Endothelial cell of umbilical vein (primary cell): ENCODE data around the gene NFIA. TPM values are rescaled to one million over a fixed set of nuclear protein-coding genes. Genes with fewer than 3 reads are reported as not detected.

Experiments
- BruUV-seq: library from RNA; stranded (reverse); fragments of 400-500 nt; replicated peaks from 2 replicates; lab custom pipeline; 2021; lab: Mats Ljungman, UMichigan
- CTCF ChIA-PET: fragments of 300-600, 350-600 bp; sonication (Branson Sonifier 250); formaldehyde crosslinking; loops from one replicate; lab custom pipeline; 2021; ENCODE audit warnings: antibody characterized with exemption, inconsistent platforms; lab: Charles Lee
- POLR2A ChIA-PET: fragments of 300-600, 350-600 bp; sonication (Branson Sonifier 250); formaldehyde crosslinking; loops from one replicate; lab custom pipeline; 2021; ENCODE audit warnings: antibody characterized with exemption, inconsistent platforms; lab: Charles Lee
- DNase-seq: peaks from one replicate; pipeline ENCODE4 v3.0.0-alpha.2; 2011; ENCODE audit warnings: low read depth, low spot score
- FAIRE-seq: peaks from 2 replicates; lab custom pipeline; 2011; peaks lifted over from hg19 to GRCh38; lab: Jason Lieb, UNC
- H2AFZ ChIP-seq: 2 replicates; pipeline ENCODE4 v1.6.0; 2012; ENCODE audit warnings: low read depth, low read length, control low read depth, inconsistent platforms
- H3K27ac ChIP-seq: 2 replicates; pipeline ENCODE4 v1.5.1; 2011; ENCODE audit warnings: low read depth, mild to moderate bottlenecking, control low read depth, low read length, moderate library complexity; ENCODE audit not compliant: insufficient read depth
- H3K27me3 ChIP-seq, 2 experiments: 2 replicates each; pipeline versions ENCODE4 v1.6.0 to v1.6.1; 2011; ENCODE audit warnings: low read length in 2 of 2, mixed read lengths in 1 of 2; ENCODE audit not compliant: control insufficient read depth in 2 of 2, insufficient read depth in 2 of 2
- H3K36me3 ChIP-seq, 2 experiments: 2 replicates in 1 of 2; 3 replicates in 1 of 2; pipeline ENCODE4 v1.5.1; 2011; ENCODE audit warnings: low read length in 2 of 2, mild to moderate bottlenecking in 1 of 2, moderate library complexity in 1 of 2; ENCODE audit not compliant: control insufficient read depth in 2 of 2, insufficient read depth in 2 of 2; ENCODE audit errors: extremely low read depth in 1 of 2
- H3K4me1 ChIP-seq: 3 replicates; pipeline ENCODE4 v1.5.1; 2011; ENCODE audit warnings: mild to moderate bottlenecking, low read length; ENCODE audit not compliant: control insufficient read depth, insufficient read depth; ENCODE audit errors: extremely low read depth
- H3K4me2 ChIP-seq: 2 replicates; pipeline ENCODE4 v1.6.1; 2011; ENCODE audit warnings: low read length, control low read depth, mixed read lengths; ENCODE audit not compliant: insufficient read depth
- H3K4me3 ChIP-seq, 3 experiments: fragments of 200-600 bp in 1 of 3; sonication (generic), shearing (Covaris generic) in 1 of 3; replicated peaks in 1 of 3; 2 replicates each; pipeline ENCODE4 v1.5.1; 2011 to 2016; ENCODE audit warnings: control low read depth in 3 of 3, low read length in 3 of 3, mild to moderate bottlenecking in 2 of 3, inconsistent platforms in 1 of 3, low read depth in 1 of 3, moderate library complexity in 1 of 3; ENCODE audit not compliant: insufficient read depth in 1 of 3
- H3K79me2 ChIP-seq: 2 replicates; pipeline ENCODE4 v1.6.0; 2012; ENCODE audit warnings: low read length, inconsistent platforms; ENCODE audit not compliant: control insufficient read depth, insufficient read depth
- H3K9ac ChIP-seq: replicated peaks from 2 replicates; pipeline ENCODE3; 2011; ENCODE audit warnings: low read length, control low read depth; ENCODE audit not compliant: insufficient read depth; ENCODE audit errors: extremely low read depth
- H3K9me1 ChIP-seq: replicated peaks from 3 replicates; pipeline ENCODE4 v1.6.0; 2011; ENCODE audit warnings: mild to moderate bottlenecking, low read length; ENCODE audit not compliant: control insufficient read depth, insufficient read depth; ENCODE audit errors: extremely low read depth
- H3K9me3 ChIP-seq: replicated peaks from 2 replicates; pipeline ENCODE4 v1.5.1; 2012; ENCODE audit warnings: low read length, inconsistent platforms; ENCODE audit not compliant: control insufficient read depth, insufficient read depth
- H4K20me1 ChIP-seq: replicated peaks from 2 replicates; pipeline ENCODE3; 2011; ENCODE audit warnings: mild to moderate bottlenecking, low read length; ENCODE audit not compliant: control insufficient read depth, insufficient read depth; ENCODE audit errors: extremely low read depth
- CTCF ChIP-seq, 2 donors: IDR thresholded peaks; 1 replicate in 1 of 2; 2 replicates in 1 of 2; pipeline ENCODE4 v1.5.1; 2011; ENCODE audit warnings: low read length in 2 of 2, mild to moderate bottlenecking in 2 of 2, moderate library complexity in 2 of 2, control low read depth in 1 of 2, inconsistent platforms in 1 of 2, low read depth in 1 of 2; ENCODE audit not compliant: insufficient read depth in 1 of 2; ENCODE audit errors: extremely low read depth in 1 of 2
- EZH2 ChIP-seq: IDR thresholded peaks from 2 replicates; pipeline ENCODE4 v1.6.1; 2012; ENCODE audit warnings: borderline replicate concordance, low read depth, mild to moderate bottlenecking, moderate library complexity, low read length, inconsistent platforms; ENCODE audit not compliant: severe bottlenecking
- FOS ChIP-seq: IDR thresholded peaks from 2 replicates; pipeline ENCODE4 v1.6.1; 2011; ENCODE audit warnings: mild to moderate bottlenecking, low read length, moderate library complexity, borderline replicate concordance; ENCODE audit not compliant: insufficient read depth
- GATA2 ChIP-seq: IDR thresholded peaks from 2 replicates; pipeline ENCODE4 v1.7.0; 2011; ENCODE audit warnings: low read depth, mild to moderate bottlenecking, moderate library complexity, mixed read lengths, low read length; ENCODE audit not compliant: insufficient read length, insufficient read depth
- JUN ChIP-seq: IDR thresholded peaks from 2 replicates; pipeline ENCODE4 v1.6.1; 2011; ENCODE audit warnings: borderline replicate concordance, low read depth; ENCODE audit not compliant: insufficient read length, insufficient read depth
- MAX ChIP-seq: IDR thresholded peaks from 2 replicates; pipeline ENCODE4 v1.6.1; 2011; ENCODE audit not compliant: insufficient read depth, insufficient read length
- MYC ChIP-seq: IDR thresholded peaks from one replicate; pipeline ENCODE4 v1.6.1; 2011; ENCODE audit warnings: mild to moderate bottlenecking, low read depth, low read length
- POLR2A ChIP-seq: IDR thresholded peaks from 2 replicates; pipeline ENCODE4 v1.6.1; 2012; ENCODE audit warnings: low read depth, mild to moderate bottlenecking, control low read depth, low read length
- POLR2AphosphoS5 ChIP-seq: IDR thresholded peaks from 2 replicates; pipeline ENCODE4 v1.6.1; 2012; ENCODE audit warnings: low read depth, mild to moderate bottlenecking, control low read depth, low read length, moderate library complexity; ENCODE audit not compliant: insufficient read depth
- dilution Hi-C: fragments of 300-500 bp; cut with MboI; formaldehyde crosslinking; loops from one replicate; pipeline ENCODE4 v1.15.0; 2019; ENCODE audit warnings: low sequenced_read_pairs; ENCODE audit not compliant: extremely low pct_ligation_motif_present
- intact Hi-C: fragments of 100-400 bp; cut with micrococcal nuclease; formaldehyde crosslinking; loops from one replicate; pipeline ENCODE4 v1.10.0; 2022
- polyA plus RNA-seq, 4 experiments: library from polyadenylated mRNA; depleted of rRNA in 3 of 4; stranded (reverse) in 3 of 4; unstranded in 1 of 4; fragments of >200 nt; gene quantifications; 2 replicates each; pipeline versions ENCODE4 v1.2.1 to v1.2.3, GENCODE V29; 2011 to 2012; ENCODE audit warnings: missing spikeins in 1 of 4
- total RNA-seq: library from RNA; stranded (reverse); gene quantifications from 2 replicates; pipeline ENCODE4 v1.2.3, GENCODE V29; 2021

Gene NFIA
- total and polyA plus RNA-seq, 2 donors (not counting 3 experiments of a cell fraction or from before 2014, with no cell fraction given): 25.5 to 47.0 TPM

GRCh38 chr1:61102041-61102440, 19.7 kb downstream of the NFIA start:
- no TSS peak for BruUV-seq
- Histone ChIP-seq H3K27ac (no peak overlapping the region), H3K27me3 (no peaks in the 10 kb centered on the region), H3K4me3 (no peak overlapping the region), H3K4me2 (no peak overlapping the region), H4K20me1 (no peaks in the 10 kb centered on the region), H3K79me2 (peaks cover 50% of the 10 kb centered on the region), H3K4me1 (no peaks in the 10 kb centered on the region), H3K9ac (no peak overlapping the region), H3K9me3 (no peaks in the 10 kb centered on the region), H3K9me1 (no peaks in the 10 kb centered on the region), H3K36me3 (no peaks in the 10 kb centered on the region), H2AFZ (no peak overlapping the region)
- dilution Hi-C loops: no loop called here
- CTCF ChIA-PET: interaction anchor here (1.2 kb wide), 1 partner anchor 235 kb away, joined by 3 read pairs; no protein-coding TSS in a partner anchor
- FAIRE-seq (peak; percentile 55), DNase-seq (no peak)
- POLR2A ChIA-PET: no interaction called here
- intact Hi-C loops: no loop called here
- TF ChIP-seq EZH2 (no peak), JUN (no peak), GATA2 (no peak), MAX (no peak), POLR2A (no peak), POLR2AphosphoS5 (no peak), FOS (no peak), CTCF (IDR thresholded peaks at IDR 0.05; ENCODE audit: extremely low read depth in 1 of 2, insufficient read depth in 1 of 2, low read depth in 1 of 2, low read length in 2 of 2) (no peak), MYC (no peak)
